ENCODE measurements around the gene ADAMTS3.

The ADAMTS3 gene

GRCh38 chr4:72444092-72444491 lies 124.9 kb downstream of the ADAMTS3 start (continued):
- peak; percentile 88 for TF ChIP-seq ZNF561 (tag by site-specific recombination; IDR thresholded peaks at IDR 0.05; ENCODE audit: borderline replicate concordance)
- no peak for TF ChIP-seq SP3 (tag by site-specific recombination; IDR thresholded peaks at IDR 0.05)
- no peak for TF ChIP-seq ZNF335 (tag by site-specific recombination; conservative IDR thresholded peaks at IDR 0.05)
- peak; percentile 60; the same call in 1 of the 2 replicates for TF ChIP-seq BCL11A (tag by site-specific recombination; IDR thresholded peaks at IDR 0.05; ENCODE audit: low read depth)
- no peak for TF ChIP-seq TRIM28 (IDR thresholded peaks at IDR 0.05; ENCODE audit: borderline replicate concordance, low read length)
- no peak for TF ChIP-seq ZNF449 (tag by site-specific recombination; IDR thresholded peaks at IDR 0.05)
- TF ChIP-seq ZNF19 (tag by site-specific recombination; IDR thresholded peaks at IDR 0.05; ENCODE audit: low read depth): no peak
- peak; percentile 96 for TF ChIP-seq PRDM6 (tag by site-specific recombination; IDR thresholded peaks at IDR 0.05)
- no peak for TF ChIP-seq ZNF529 (tag by site-specific recombination; IDR thresholded peaks at IDR 0.05; ENCODE audit: insufficient replicate concordance)
- no peak for TF ChIP-seq ZNF423 (tag by site-specific recombination; IDR thresholded peaks at IDR 0.05)
- TF ChIP-seq ZSCAN16 (tag by site-specific recombination; IDR thresholded peaks at IDR 0.05): 0 out of 2 replicates have a peak, but pooled peaks have one; percentile 52
- no peak for TF ChIP-seq PRDM2 (tag by site-specific recombination; IDR thresholded peaks at IDR 0.05; ENCODE audit: borderline replicate concordance)
- TF ChIP-seq ZNF157 (tag by site-specific recombination; IDR thresholded peaks at IDR 0.05): no peak
- no peak for TF ChIP-seq KLF1 (tag by site-specific recombination; IDR thresholded peaks at IDR 0.05)
- TF ChIP-seq ZNF202 (tag by site-specific recombination; IDR thresholded peaks at IDR 0.05; ENCODE audit: borderline replicate concordance): no peak
- TF ChIP-seq GLI4 (tag by site-specific recombination; IDR thresholded peaks at IDR 0.05): no peak
- 0 out of 2 replicates have a peak, but pooled peaks have one; percentile 15 for TF ChIP-seq ZBTB17 (tag by site-specific recombination; IDR thresholded peaks at IDR 0.05)
- TF ChIP-seq ZNF76 (tag by site-specific recombination; IDR thresholded peaks at IDR 0.05; ENCODE audit: borderline replicate concordance, low read depth): no peak
- no peak for TF ChIP-seq HOXD13 (CRISPR knock-in tag; IDR thresholded peaks at IDR 0.05; ENCODE audit: borderline replicate concordance)
- TF ChIP-seq IKZF3 (tag by site-specific recombination; IDR thresholded peaks at IDR 0.05): no peak
- no peak for TF ChIP-seq ZNF133 (tag by site-specific recombination; IDR thresholded peaks at IDR 0.05)
- TF ChIP-seq ZNF623 (tag by site-specific recombination; IDR thresholded peaks at IDR 0.05): no peak
- TF ChIP-seq ZFP37 (tag by site-specific recombination; IDR thresholded peaks at IDR 0.05): no peak
- TF ChIP-seq HOXC10 (CRISPR knock-in tag; IDR thresholded peaks at IDR 0.05): no peak
- TF ChIP-seq AEBP2 (tag by site-specific recombination; IDR thresholded peaks at IDR 0.05; ENCODE audit: borderline replicate concordance): no peak
- no peak for TF ChIP-seq ZNF148 (tag by site-specific recombination; IDR thresholded peaks at IDR 0.05; ENCODE audit: borderline replicate concordance)
- no peak for TF ChIP-seq PRDM1 (tag by site-specific recombination; IDR thresholded peaks at IDR 0.05)

Data from HEK293 (cell line).